Fibroblast of lung (primary cell): ENCODE results near the gene CTNNA1.

Experiments
- EZH2 ChIP-seq: IDR thresholded peaks from 2 replicates; pipeline ENCODE4 v1.5.1; 2012; ENCODE audit warnings: low read length, control low read depth, mild to moderate bottlenecking; ENCODE audit errors: missing control alignments
- TF ChIP-seq, protein P1 (sequence below), 2 donors: IDR thresholded peaks in 1 of 2; conservative IDR thresholded peaks in 1 of 2; 1 replicate in 1 of 2; 2 replicates in 1 of 2; pipeline ENCODE4 v1.5.1; 2011 to 2012; ENCODE audit warnings: low read length in 2 of 2, control low read depth in 1 of 2, inconsistent platforms in 1 of 2, low read depth in 1 of 2, mild to moderate bottlenecking in 1 of 2

DNA sequence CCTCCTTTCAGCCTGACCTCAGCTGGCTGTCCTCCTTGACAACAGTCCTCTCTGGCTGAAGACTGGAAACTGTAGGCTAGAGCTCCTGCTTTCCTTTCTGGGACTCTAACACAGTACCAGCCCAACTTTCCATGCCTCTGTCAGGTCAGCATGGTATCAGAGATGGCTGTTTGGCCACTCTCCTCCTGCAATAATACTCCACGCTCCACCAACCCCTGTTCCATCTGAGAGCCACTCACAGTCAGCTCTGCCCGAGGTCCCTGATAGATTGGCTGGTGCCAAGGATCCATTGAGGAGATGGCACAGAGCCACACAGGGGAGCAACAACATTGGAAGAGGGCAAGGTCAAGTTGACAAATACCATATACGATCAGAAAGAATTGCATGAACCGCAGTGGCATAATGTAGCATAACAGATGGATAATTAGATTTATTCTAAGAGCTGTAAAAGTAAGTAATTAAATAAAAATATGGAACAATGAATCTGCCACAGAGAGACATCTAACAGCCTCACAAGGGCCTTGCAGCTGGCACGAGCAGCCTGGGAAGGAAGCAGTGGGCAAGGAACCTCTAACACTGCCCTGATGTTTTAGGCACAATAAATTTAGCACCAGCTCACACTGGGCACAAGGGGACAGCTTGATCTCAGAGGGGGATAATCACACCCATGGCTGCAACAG, 216.2 kb downstream of the CTNNA1 start:
- TF ChIP-seq, protein P1, sequence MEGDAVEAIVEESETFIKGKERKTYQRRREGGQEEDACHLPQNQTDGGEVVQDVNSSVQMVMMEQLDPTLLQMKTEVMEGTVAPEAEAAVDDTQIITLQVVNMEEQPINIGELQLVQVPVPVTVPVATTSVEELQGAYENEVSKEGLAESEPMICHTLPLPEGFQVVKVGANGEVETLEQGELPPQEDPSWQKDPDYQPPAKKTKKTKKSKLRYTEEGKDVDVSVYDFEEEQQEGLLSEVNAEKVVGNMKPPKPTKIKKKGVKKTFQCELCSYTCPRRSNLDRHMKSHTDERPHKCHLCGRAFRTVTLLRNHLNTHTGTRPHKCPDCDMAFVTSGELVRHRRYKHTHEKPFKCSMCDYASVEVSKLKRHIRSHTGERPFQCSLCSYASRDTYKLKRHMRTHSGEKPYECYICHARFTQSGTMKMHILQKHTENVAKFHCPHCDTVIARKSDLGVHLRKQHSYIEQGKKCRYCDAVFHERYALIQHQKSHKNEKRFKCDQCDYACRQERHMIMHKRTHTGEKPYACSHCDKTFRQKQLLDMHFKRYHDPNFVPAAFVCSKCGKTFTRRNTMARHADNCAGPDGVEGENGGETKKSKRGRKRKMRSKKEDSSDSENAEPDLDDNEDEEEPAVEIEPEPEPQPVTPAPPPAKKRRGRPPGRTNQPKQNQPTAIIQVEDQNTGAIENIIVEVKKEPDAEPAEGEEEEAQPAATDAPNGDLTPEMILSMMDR (conservative IDR thresholded peaks at IDR 0.05 in 1 of 2, IDR thresholded peaks at IDR 0.05 in 1 of 2; ENCODE audit: low read depth in 1 of 2, low read length in 2 of 2): no peak
- TF ChIP-seq EZH2: no peak
